ENCODE results near the gene TMEM72. TPM values are rescaled to one million over a fixed set of nuclear protein-coding genes. Genes with fewer than 3 reads are reported as not detected.
A peak's percentile ranks its signal among the peaks of the same experiment; 100 is the strongest.

TMEM72 gene
- total RNA-seq, 1 experiment from 2014 or later = not detected

DNA sequence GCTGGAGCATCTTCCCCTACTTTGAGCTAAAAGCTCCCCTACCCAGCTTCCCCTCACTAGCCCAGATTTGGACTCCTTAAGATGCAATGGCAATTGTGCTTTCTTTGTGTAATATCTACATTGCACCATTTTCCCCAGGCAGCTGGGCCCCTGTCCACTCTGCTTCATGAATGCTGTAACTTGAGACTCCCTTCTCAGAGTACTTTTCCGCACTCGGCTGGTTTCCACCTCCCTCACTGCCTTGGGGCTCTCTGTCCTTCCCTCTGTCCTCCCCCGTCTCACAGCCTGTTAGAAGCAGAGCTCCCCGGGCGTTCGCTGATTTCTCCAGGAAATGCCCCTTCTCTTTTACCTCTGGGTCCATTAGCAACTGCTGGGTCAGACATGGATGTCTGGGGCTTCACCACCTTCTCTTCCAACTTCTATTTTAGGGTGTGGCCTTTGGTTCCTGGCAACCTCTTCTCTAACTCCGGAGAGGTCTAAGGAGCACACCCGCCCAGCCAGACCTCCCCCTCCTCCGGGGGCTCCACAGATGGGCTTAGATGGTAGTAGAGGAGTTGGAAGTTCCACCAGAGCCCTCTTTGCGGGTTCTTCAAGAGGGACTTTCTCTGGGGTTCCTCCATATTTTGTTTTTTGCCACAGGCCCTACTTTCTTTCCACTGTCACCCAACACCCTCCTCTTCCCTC lies 2.9 kb upstream of the TMEM72 start:
- H3K4ac ChIP-seq (ENCODE audit: low read depth, low read length) = no peak overlapping the region
- H4K20me1 ChIP-seq (ENCODE audit: control insufficient read depth, insufficient read depth, insufficient read length) = no peaks in the 10 kb centered on the region
- no peak overlapping the region for H2BK120ac ChIP-seq (ENCODE audit: low read depth, low read length, poor library complexity, severe bottlenecking)
- H2BK12ac ChIP-seq (ENCODE audit: insufficient read length, low read depth, low read length) = no peak overlapping the region
- no peaks in the 10 kb centered on the region for H3K79me1 ChIP-seq (ENCODE audit: insufficient read depth, low read depth, low read length, poor library complexity, severe bottlenecking)
- H3K27ac ChIP-seq (ENCODE audit: insufficient read length, low read depth, low read length) = no peak overlapping the region
- no peak overlapping the region for H4K5ac ChIP-seq (ENCODE audit: insufficient read length, low read depth, low read length)
- no peak overlapping the region for H3K4me2 ChIP-seq (ENCODE audit: insufficient read depth, insufficient read length, low read length)
- H3K23ac ChIP-seq (ENCODE audit: insufficient read length, low read depth, low read length) = no peak overlapping the region
- no peak overlapping the region for H2BK15ac ChIP-seq (ENCODE audit: low read depth, low read length)
- TF ChIP-seq, protein P1, sequence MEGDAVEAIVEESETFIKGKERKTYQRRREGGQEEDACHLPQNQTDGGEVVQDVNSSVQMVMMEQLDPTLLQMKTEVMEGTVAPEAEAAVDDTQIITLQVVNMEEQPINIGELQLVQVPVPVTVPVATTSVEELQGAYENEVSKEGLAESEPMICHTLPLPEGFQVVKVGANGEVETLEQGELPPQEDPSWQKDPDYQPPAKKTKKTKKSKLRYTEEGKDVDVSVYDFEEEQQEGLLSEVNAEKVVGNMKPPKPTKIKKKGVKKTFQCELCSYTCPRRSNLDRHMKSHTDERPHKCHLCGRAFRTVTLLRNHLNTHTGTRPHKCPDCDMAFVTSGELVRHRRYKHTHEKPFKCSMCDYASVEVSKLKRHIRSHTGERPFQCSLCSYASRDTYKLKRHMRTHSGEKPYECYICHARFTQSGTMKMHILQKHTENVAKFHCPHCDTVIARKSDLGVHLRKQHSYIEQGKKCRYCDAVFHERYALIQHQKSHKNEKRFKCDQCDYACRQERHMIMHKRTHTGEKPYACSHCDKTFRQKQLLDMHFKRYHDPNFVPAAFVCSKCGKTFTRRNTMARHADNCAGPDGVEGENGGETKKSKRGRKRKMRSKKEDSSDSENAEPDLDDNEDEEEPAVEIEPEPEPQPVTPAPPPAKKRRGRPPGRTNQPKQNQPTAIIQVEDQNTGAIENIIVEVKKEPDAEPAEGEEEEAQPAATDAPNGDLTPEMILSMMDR (conservative IDR thresholded peaks at IDR 0.05) = no peak
- no peaks in the 10 kb centered on the region for H3K23me2 ChIP-seq (ENCODE audit: insufficient read length, low read depth, low read length, poor library complexity, severe bottlenecking)
- peaks cover 4% of the 10 kb centered on the region for H3K27me3 Mint-ChIP-seq (ENCODE audit: low read depth)
- H3K4me3 Mint-ChIP-seq = peak overlapping the region in 1 of 2 experiments; percentile 18; a peak in 1 of 5 replicates
- peak overlapping the region; percentile 50; the same call in 1 of the 2 replicates for H3K14ac ChIP-seq (ENCODE audit: insufficient read depth, low read length)
- H2AK5ac ChIP-seq (ENCODE audit: insufficient read length, low read length) = no peak overlapping the region
- no peaks in the 10 kb centered on the region for H3K79me2 ChIP-seq (ENCODE audit: insufficient read depth, low read length)
- no peak overlapping the region for H2BK20ac ChIP-seq (ENCODE audit: low read depth, low read length, poor library complexity, severe bottlenecking)
- H3K9me3 Mint-ChIP-seq = no peaks in the 10 kb centered on the region
- no peak overlapping the region for H2BK5ac ChIP-seq (ENCODE audit: insufficient read length, low read length)
- H4K8ac ChIP-seq (replicated peaks; ENCODE audit: insufficient read length, low read depth, low read length) = no peak overlapping the region
- 0 out of 2 replicates have a peak, but pooled peaks cover 3% of the 10 kb centered on the region for H3K27me3 ChIP-seq (ENCODE audit: insufficient read depth, low read length)
- H3K9me3 ChIP-seq (ENCODE audit: control insufficient read depth, low read depth, low read length) = no peaks in the 10 kb centered on the region
- H3T11ph ChIP-seq (ENCODE audit: low read length) = no peak overlapping the region
- H3K56ac ChIP-seq (ENCODE audit: insufficient read length, low read depth, low read length) = no peak overlapping the region
- H3K4me1 Mint-ChIP-seq = peaks cover 28 to 31% of the 10 kb centered on the region in 2 experiments
- DNase-seq = peak; percentile 67
- no peak overlapping the region for H2AFZ ChIP-seq (ENCODE audit: low read length)
- no peak overlapping the region for H3K9ac ChIP-seq (ENCODE audit: extremely low read depth, insufficient read length, low read length)
- WGBS (ENCODE audit: extremely low coverage, insufficient read length, low lambda C conversion rate) = no CpG with 5 or more reads among the region's 10 CpGs
- peak overlapping the region in 1 of 3 experiments; percentile 49; a peak in 2 of 7 replicates for H3K27ac Mint-ChIP-seq
- H4K91ac ChIP-seq (ENCODE audit: insufficient read length, low read depth, low read length) = no peak overlapping the region
- H3K4me1 ChIP-seq (ENCODE audit: insufficient read depth, low read length) = peaks cover 6% of the 10 kb centered on the region; the same call in 1 of the 2 replicates
- no peaks in the 10 kb centered on the region for H3K36me3 Mint-ChIP-seq (ENCODE audit: insufficient read depth in 1 of 3, low read depth in 3 of 3)
- no peak overlapping the region for H3K18ac ChIP-seq (ENCODE audit: insufficient read length, low read depth, low read length)

All from H9 (cell line).